NCI-H146 (cell line): ENCODE results near the gene PTGIR.

Experiments used
- DNase-seq: peaks from one replicate; lab custom pipeline; 2025; lab: John Stamatoyannopoulos, UW

The PTGIR gene

GRCh38 chr19:46624958-46625661, at the start of gene PTGIR:
Gene PTGIR (minus strand): TSS chr19:46625089. CDS start chr19:46624225, 864 bp downstream.
- DNase-seq, result peak; percentile 20

GRCh38 chr19:46670813-46671212, 45.9 kb upstream of the PTGIR start:
- DNase-seq, result no peak

- no peak for DNase-seq
Observed at GRCh38 chr19:46668662-46669061, 43.8 kb upstream of the PTGIR start.

GRCh38 chr19:46665072-46665471, 40.2 kb upstream of the PTGIR start:
- no peak for DNase-seq

- DNase-seq, result peak; percentile 91
Observed at GRCh38 chr19:46661735-46662592, 37.1 kb upstream of the PTGIR start.

- peak; percentile 100 for DNase-seq
Observed at GRCh38 chr19:46661020-46661731, 36.3 kb upstream of the PTGIR start, which contains the start of gene DACT3. Gene DACT3 (minus strand): TSS chr19:46661182. CDS start chr19:46661064, 118 bp downstream.

GRCh38 chr19:46660551-46661019, 35.7 kb upstream of the PTGIR start:
- no peak for DNase-seq

- peak; percentile 32 for DNase-seq
Observed at GRCh38 chr19:46660008-46660517, 35.2 kb upstream of the PTGIR start.

GRCh38 chr19:46659151-46660007, 34.5 kb upstream of the PTGIR start:
- DNase-seq, result no peak

GRCh38 chr19:46656541-46656940, 31.7 kb upstream of the PTGIR start:
- no peak for DNase-seq

- DNase-seq, result no peak
Observed at GRCh38 chr19:46654621-46655152, 29.8 kb upstream of the PTGIR start.

- DNase-seq, result no peak
Observed at GRCh38 chr19:46650445-46650844, 25.6 kb upstream of the PTGIR start.

GRCh38 chr19:46648961-46649960, 24.4 kb upstream of the PTGIR start:
- DNase-seq, result no peak

- no peak for DNase-seq
Observed at GRCh38 chr19:46648060-46648960, 23.4 kb upstream of the PTGIR start.

- DNase-seq, result no peak
Observed at GRCh38 chr19:46646402-46646801, 21.5 kb upstream of the PTGIR start.

GRCh38 chr19:46644720-46645119, 19.8 kb upstream of the PTGIR start:
- no peak for DNase-seq

- DNase-seq, result no peak
Observed at GRCh38 chr19:46640656-46641055, 15.8 kb upstream of the PTGIR start.

- peak; percentile 45 for DNase-seq
Observed at GRCh38 chr19:46639358-46640182, 14.7 kb upstream of the PTGIR start.
